Caco-2 (cell line): ENCODE results near the gene PLCH1. TPM values are rescaled to one million over a fixed set of nuclear protein-coding genes. Genes with fewer than 3 reads are reported as not detected.

Source experiments
- BruUV-seq: library from RNA; stranded (reverse); fragments of 400-500 nt; replicated peaks from 2 replicates; lab custom pipeline; 2021; lab: Mats Ljungman, UMichigan
- CTCF ChIA-PET: fragments of 300-600 bp; sonication (Branson Sonifier 250); formaldehyde crosslinking; loops from one replicate; lab custom pipeline; 2022; ENCODE audit warnings: antibody characterized with exemption; lab: Charles Lee
- POLR2A ChIA-PET: fragments of 300-600 bp; sonication (Branson Sonifier 250); formaldehyde crosslinking; loops from one replicate; lab custom pipeline; 2022; ENCODE audit warnings: antibody characterized with exemption; lab: Charles Lee
- DNase-seq, 2 experiments: peaks; one replicate each; pipeline versions ENCODE4 v3.0.0 to v3.0.0-alpha.2; 2020 to 2022
- H3K27me3 ChIP-seq: replicated peaks from 2 replicates; pipeline ENCODE4 v1.6.0; 2011; ENCODE audit warnings: low read length; ENCODE audit not compliant: control insufficient read depth, insufficient read depth
- H3K36me3 ChIP-seq: 2 replicates; pipeline ENCODE4 v1.5.1; 2011; ENCODE audit warnings: low read length; ENCODE audit not compliant: control insufficient read depth, insufficient read depth
- H3K4me1 ChIP-seq: fragments of 250-450 bp; sonication (Bioruptor Pico); 2 replicates; pipeline ENCODE4 v1.5.1; 2020; ENCODE audit warnings: mild to moderate bottlenecking
- H3K4me3 ChIP-seq: 2 replicates; pipeline ENCODE4 v1.5.1; 2011; ENCODE audit warnings: low read depth, mild to moderate bottlenecking, control low read depth, low read length
- H3K9me3 ChIP-seq: fragments of 250-450 bp; sonication (Bioruptor Pico); 2 replicates; pipeline ENCODE4 v1.5.1; 2020; ENCODE audit warnings: mild to moderate bottlenecking, moderate library complexity
- H3K27ac Mint-ChIP-seq: one replicate; pipeline ENCODE4 v1.8.0; 2022; ENCODE audit warnings: mixed read lengths; ENCODE audit not compliant: unreplicated experiment
- H3K27me3 Mint-ChIP-seq: one replicate; pipeline ENCODE4 v1.8.0; 2022; ENCODE audit warnings: mixed read lengths; ENCODE audit not compliant: insufficient read depth, unreplicated experiment
- H3K36me3 Mint-ChIP-seq: one replicate; pipeline ENCODE4 v1.8.0; 2022; ENCODE audit warnings: mild to moderate bottlenecking, mixed read lengths; ENCODE audit not compliant: insufficient read depth, unreplicated experiment
- H3K4me1 Mint-ChIP-seq: one replicate; pipeline ENCODE4 v1.8.0; 2022; ENCODE audit warnings: low read depth, mixed read lengths; ENCODE audit not compliant: unreplicated experiment
- H3K4me3 Mint-ChIP-seq: one replicate; pipeline ENCODE4 v1.8.0; 2022; ENCODE audit warnings: mild to moderate bottlenecking, moderate library complexity, mixed read lengths; ENCODE audit not compliant: unreplicated experiment
- H3K9me3 Mint-ChIP-seq: one replicate; pipeline ENCODE4 v1.8.0; 2022; ENCODE audit warnings: mixed read lengths; ENCODE audit not compliant: unreplicated experiment
- CTCF ChIP-seq, 2 experiments: fragments of 200-600 bp in 1 of 2; IDR thresholded peaks; 1 replicate in 1 of 2; 2 replicates in 1 of 2; pipeline versions ENCODE4 v1.5.1 to v1.8.0; 2011 to 2022; ENCODE audit warnings: antibody characterized with exemption in 1 of 2, control low read depth in 1 of 2, inconsistent platforms in 1 of 2, low read depth in 1 of 2, low read length in 1 of 2, mild to moderate bottlenecking in 1 of 2, moderate library complexity in 1 of 2; ENCODE audit not compliant: insufficient read depth in 1 of 2, severe bottlenecking in 1 of 2, unreplicated experiment in 1 of 2
- intact Hi-C: fragments of 100-400 bp; cut with micrococcal nuclease; formaldehyde crosslinking; loops from one replicate; pipeline ENCODE4 v1.10.0; 2022; ENCODE audit not compliant: unreplicated experiment
- total RNA-seq: library from RNA; stranded (reverse); gene quantifications from 2 replicates; pipeline ENCODE4 v1.2.3, GENCODE V29; 2022

Gene PLCH1
- total RNA-seq, 1 experiment from 2014 or later: 3.1 TPM

- intact Hi-C loops: loop anchor here (2.0 kb wide), 1 partner anchor 132 kb away; the partner anchor contains the start of gene GMPS
- TF ChIP-seq CTCF (IDR thresholded peaks at IDR 0.05; ENCODE audit: insufficient read depth in 1 of 2, low read depth in 1 of 2, low read length in 1 of 2, severe bottlenecking in 1 of 2, unreplicated experiment in 1 of 2): peak; percentile 34 to 46
Measured at GRCh38 chr3:155739154-155739553, 5.7 kb downstream of the PLCH1 start.

GRCh38 chr3:155738580-155739076 lies 6.2 kb downstream of the PLCH1 start:
- ChIA-PET POLR2A (interaction anchor here (0.9 to 1.2 kb wide), 2 partner anchors 8 to 24 kb away, joined by 5 to 11 read pairs; no protein-coding TSS in a partner anchor), CTCF (interaction anchor here (0.7 to 1.0 kb wide), 2 partner anchors 67 to 1463 kb away, joined by 3 to 9 read pairs; partner anchors contain the start of gene C3orf33)
- no peaks in the 10 kb centered on the region for H3K27me3 Mint-ChIP-seq
- no peaks in the 10 kb centered on the region for H3K9me3 ChIP-seq
- no peaks in the 10 kb centered on the region for H3K36me3 ChIP-seq
- H3K4me1 ChIP-seq: peaks cover 22% of the 10 kb centered on the region
- peak overlapping the region; percentile 81 for H3K27ac Mint-ChIP-seq
- TF ChIP-seq CTCF (IDR thresholded peaks at IDR 0.05; ENCODE audit: insufficient read depth in 1 of 2, low read depth in 1 of 2, low read length in 1 of 2, severe bottlenecking in 1 of 2, unreplicated experiment in 1 of 2): no peak
- H3K9me3 Mint-ChIP-seq: no peaks in the 10 kb centered on the region
- intact Hi-C loops: loop anchor here (1.0 to 2.0 kb wide), 3 partner anchors 24 to 326 kb away; partner anchors contain the start of gene GMPS
- no TSS peak for BruUV-seq
- peaks cover 27% of the 10 kb centered on the region for H3K4me1 Mint-ChIP-seq
- peaks cover 8% of the 10 kb centered on the region for H3K36me3 Mint-ChIP-seq
- H3K4me3 Mint-ChIP-seq: peak overlapping the region; percentile 72
- no peak for DNase-seq
- no peaks in the 10 kb centered on the region for H3K27me3 ChIP-seq
- H3K4me3 ChIP-seq: peak overlapping the region; percentile 30

More at GRCh38 chr3:155739154-155739553, 5.7 kb downstream of the PLCH1 start:
- H3K36me3 Mint-ChIP-seq: peaks cover 8% of the 10 kb centered on the region
- H3K27me3 Mint-ChIP-seq: no peaks in the 10 kb centered on the region
- Histone ChIP-seq H3K4me3 (peak overlapping the region; percentile 30; the same call in 1 of the 2 replicates), H3K36me3 (no peaks in the 10 kb centered on the region), H3K4me1 (peaks cover 22% of the 10 kb centered on the region), H3K27me3 (no peaks in the 10 kb centered on the region), H3K9me3 (no peaks in the 10 kb centered on the region)
- no peaks in the 10 kb centered on the region for H3K9me3 Mint-ChIP-seq
- BruUV-seq: no TSS peak
- peak in 1 of 2 experiments; percentile 18 for DNase-seq
- peaks cover 27% of the 10 kb centered on the region for H3K4me1 Mint-ChIP-seq
- H3K4me3 Mint-ChIP-seq: peak overlapping the region; percentile 72
- POLR2A ChIA-PET: no interaction called here
- peak overlapping the region; percentile 48 for H3K27ac Mint-ChIP-seq
- CTCF ChIA-PET: interaction anchor here (0.7 kb wide), 1 partner anchor 1463 kb away, joined by 3 read pairs; no protein-coding TSS in a partner anchor

- peak overlapping the region; percentile 81 for H3K27ac Mint-ChIP-seq
- CTCF ChIA-PET: interaction anchor here (0.5 to 1.0 kb wide), 3 partner anchors 24 to 132 kb away, joined by 3 to 9 read pairs (median 4); partner anchors contain the start of gene C3orf33
Measured at GRCh38 chr3:155737844-155738460, 6.9 kb downstream of the PLCH1 start.

More at GRCh38 chr3:155737844-155738460, 6.9 kb downstream of the PLCH1 start:
- no peaks in the 10 kb centered on the region for H3K9me3 ChIP-seq
- peaks cover 27% of the 10 kb centered on the region for H3K4me1 Mint-ChIP-seq
- no peaks in the 10 kb centered on the region for H3K27me3 ChIP-seq
- POLR2A ChIA-PET: interaction anchor here (0.8 to 1.2 kb wide), 3 partner anchors 8 to 68 kb away, joined by 3 to 11 read pairs (median 5); partner anchors contain the start of gene C3orf33
- no peak for TF ChIP-seq CTCF (IDR thresholded peaks at IDR 0.05; ENCODE audit: insufficient read depth in 1 of 2, low read depth in 1 of 2, low read length in 1 of 2, severe bottlenecking in 1 of 2, unreplicated experiment in 1 of 2)
- peak overlapping the region; percentile 72 for H3K4me3 Mint-ChIP-seq
- no peaks in the 10 kb centered on the region for H3K27me3 Mint-ChIP-seq
- peak overlapping the region; percentile 30 for H3K4me3 ChIP-seq
- peak; percentile 79 to 81 for DNase-seq
- no peaks in the 10 kb centered on the region for H3K36me3 ChIP-seq
- no peaks in the 10 kb centered on the region for H3K9me3 Mint-ChIP-seq
- intact Hi-C loops: loop anchor here (1.0 to 2.0 kb wide), 3 partner anchors 24 to 326 kb away; partner anchors contain the start of gene GMPS
- peaks cover 21% of the 10 kb centered on the region for H3K4me1 ChIP-seq
- peaks cover 8% of the 10 kb centered on the region for H3K36me3 Mint-ChIP-seq
- TSS peak; percentile 52 for BruUV-seq
